Calu3 (cell line): ENCODE results near the gene CREM. TPM values are rescaled to one million over a fixed set of nuclear protein-coding genes. Genes with fewer than 3 reads are reported as not detected.

ENCODE experiments used
- BruUV-seq: library from RNA; stranded (reverse); fragments of 400-500 nt; replicated peaks from 2 replicates; lab custom pipeline; 2021; lab: Mats Ljungman, UMichigan
- CTCF ChIA-PET: fragments of 300-600 bp; sonication (Branson Sonifier 250); formaldehyde crosslinking; loops from one replicate; lab custom pipeline; 2022; ENCODE audit warnings: antibody characterized with exemption; lab: Charles Lee
- DNase-seq: peaks from one replicate; pipeline ENCODE4 v3.0.0; 2022
- H3K27ac Mint-ChIP-seq: one replicate; pipeline ENCODE4 v1.8.0; 2022; ENCODE audit warnings: mixed read lengths; ENCODE audit not compliant: unreplicated experiment
- H3K27me3 Mint-ChIP-seq: one replicate; pipeline ENCODE4 v1.8.0; 2022; ENCODE audit warnings: mixed read lengths; ENCODE audit not compliant: unreplicated experiment
- H3K36me3 Mint-ChIP-seq: one replicate; pipeline ENCODE4 v1.8.0; 2022; ENCODE audit warnings: mild to moderate bottlenecking, moderate library complexity, mixed read lengths; ENCODE audit not compliant: insufficient read depth, unreplicated experiment
- H3K4me1 Mint-ChIP-seq: one replicate; pipeline ENCODE4 v1.8.0; 2022; ENCODE audit warnings: mild to moderate bottlenecking, low read depth, mixed read lengths; ENCODE audit not compliant: unreplicated experiment
- H3K4me3 Mint-ChIP-seq: one replicate; pipeline ENCODE4 v1.8.0; 2022; ENCODE audit warnings: mild to moderate bottlenecking, low read depth, moderate library complexity, mixed read lengths; ENCODE audit not compliant: unreplicated experiment
- H3K9me3 Mint-ChIP-seq: one replicate; pipeline ENCODE4 v1.8.0; 2022; ENCODE audit warnings: low read depth, mixed read lengths; ENCODE audit not compliant: unreplicated experiment
- CTCF ChIP-seq: fragments of 200-600 bp; IDR thresholded peaks from one replicate; pipeline ENCODE4 v1.8.0; 2022; ENCODE audit warnings: antibody characterized with exemption; ENCODE audit not compliant: unreplicated experiment
- intact Hi-C: fragments of 100-400 bp; cut with micrococcal nuclease; formaldehyde crosslinking; loops from one replicate; pipeline ENCODE4 v1.10.0; 2022; ENCODE audit not compliant: unreplicated experiment
- total RNA-seq: library from RNA; stranded (reverse); gene quantifications from 2 replicates; pipeline ENCODE4 v1.2.3, GENCODE V29; 2022

CREM gene
- total RNA-seq, 1 experiment from 2014 or later, result 20.3 TPM

GRCh38 chr10:35092851-35093250, 33.8 kb upstream of the CREM start:
- CTCF ChIA-PET, result no interaction called here
- BruUV-seq, result no TSS peak
- intact Hi-C loops, result no loop called here
- peak; percentile 15 for DNase-seq
- Mint-ChIP-seq H3K9me3 (no peaks in the 10 kb centered on the region), H3K36me3 (peaks cover 27% of the 10 kb centered on the region), H3K4me3 (no peak overlapping the region), H3K27ac (no peak overlapping the region), H3K27me3 (no peaks in the 10 kb centered on the region), H3K4me1 (peaks cover 6% of the 10 kb centered on the region)
- TF ChIP-seq CTCF, result no peak

- CTCF ChIA-PET, result no interaction called here
- peaks cover 11% of the 10 kb centered on the region for H3K27me3 Mint-ChIP-seq
Observed at GRCh38 chr10:35096312-35096711, 30.3 kb upstream of the CREM start.

GRCh38 chr10:35097510-35097909, 29.1 kb upstream of the CREM start:
- no peaks in the 10 kb centered on the region for H3K4me1 Mint-ChIP-seq
- TF ChIP-seq CTCF, result no peak
- H3K4me3 Mint-ChIP-seq, result no peak overlapping the region
- CTCF ChIA-PET, result no interaction called here
- no TSS peak for BruUV-seq
- peaks cover 13% of the 10 kb centered on the region for H3K27me3 Mint-ChIP-seq
- peaks cover 5% of the 10 kb centered on the region for H3K36me3 Mint-ChIP-seq
- intact Hi-C loops, result no loop called here
- no peaks in the 10 kb centered on the region for H3K9me3 Mint-ChIP-seq
- DNase-seq, result no peak
- no peak overlapping the region for H3K27ac Mint-ChIP-seq

More at GRCh38 chr10:35096312-35096711, 30.3 kb upstream of the CREM start:
- TF ChIP-seq CTCF, result no peak
- H3K27ac Mint-ChIP-seq, result no peak overlapping the region
- H3K4me3 Mint-ChIP-seq, result no peak overlapping the region
- no TSS peak for BruUV-seq
- no peaks in the 10 kb centered on the region for H3K4me1 Mint-ChIP-seq
- peaks cover 5% of the 10 kb centered on the region for H3K36me3 Mint-ChIP-seq
- no peak for DNase-seq
- H3K9me3 Mint-ChIP-seq, result no peaks in the 10 kb centered on the region
- intact Hi-C loops, result no loop called here

DNA sequence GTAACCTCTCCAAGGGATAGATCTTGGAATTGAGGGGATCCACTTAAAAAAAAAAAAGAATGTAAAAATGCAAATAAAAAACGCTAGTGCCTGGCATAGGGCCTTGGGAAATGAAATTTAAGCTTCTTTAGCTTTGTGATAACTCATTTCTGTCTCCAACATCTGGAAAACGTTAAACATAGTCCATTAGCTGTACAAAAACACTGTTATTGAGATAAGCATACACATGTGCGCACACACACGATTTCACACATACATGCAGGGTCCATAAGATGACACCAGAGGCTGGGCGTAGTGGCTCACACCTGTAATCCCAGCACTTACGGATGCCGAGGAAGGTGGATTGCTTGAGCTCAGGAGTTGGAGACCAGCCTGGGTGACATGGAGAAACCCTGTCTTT, 22.8 kb upstream of the CREM start:
- DNase-seq, result no peak
- intact Hi-C loops, result no loop called here
- TF ChIP-seq CTCF, result no peak
- CTCF ChIA-PET, result interaction anchor here (0.7 kb wide), 1 partner anchor 134 kb away, joined by 5 read pairs; no protein-coding TSS in a partner anchor
- Mint-ChIP-seq H3K27me3 (peaks cover 13% of the 10 kb centered on the region), H3K4me3 (no peak overlapping the region), H3K36me3 (no peaks in the 10 kb centered on the region), H3K4me1 (no peaks in the 10 kb centered on the region), H3K9me3 (no peaks in the 10 kb centered on the region), H3K27ac (no peak overlapping the region)
- BruUV-seq, result no TSS peak
